Measurements from ENCODE around the gene CACNA1E. TPM values are rescaled to one million over a fixed set of nuclear protein-coding genes. Genes with fewer than 3 reads are reported as not detected.

The CACNA1E gene
- total and polyA plus RNA-seq, 2 experiments from 2014 or later = 0.32 to 1.1 TPM

- no peak for TF ChIP-seq ZNF462 (CRISPR knock-in tag; IDR thresholded peaks at IDR 0.05)
- no peak for TF ChIP-seq STAT1 (IDR thresholded peaks at IDR 0.05; ENCODE audit: unreplicated experiment)
- no peak for TF ChIP-seq NANOG (IDR thresholded peaks at IDR 0.05; ENCODE audit: borderline replicate concordance)
- TF ChIP-seq CREB1 (CRISPR knock-in tag; IDR thresholded peaks at IDR 0.05; ENCODE audit: low read depth) = no peak
- no peak for TF ChIP-seq JUNB (IDR thresholded peaks at IDR 0.05; ENCODE audit: unreplicated experiment)
- no peak for TF ChIP-seq REST (IDR thresholded peaks at IDR 0.05; ENCODE audit: unreplicated experiment)
- no peak for TF ChIP-seq ZNF331 (CRISPR knock-in tag; IDR thresholded peaks at IDR 0.05; ENCODE audit: low read depth)
- no peak for TF ChIP-seq POLR2AphosphoS5 (IDR thresholded peaks at IDR 0.05; ENCODE audit: low read depth)
- no peak for TF ChIP-seq EZH2phosphoT487 (IDR thresholded peaks at IDR 0.05; ENCODE audit: unreplicated experiment)
- TF ChIP-seq EZH2 (IDR thresholded peaks at IDR 0.05; ENCODE audit: low read depth, unreplicated experiment) = no peak
These were observed 25.3 kb downstream of the CACNA1E start (continued) for GRCh38 chr1:181508486-181509165.
